GM20000 (cell line): Measurements from ENCODE around the gene SH3RF2.
A peak's percentile ranks its signal among the peaks of the same experiment; 100 is the strongest.

Experiments used
- DNase-seq: peaks from one replicate; pipeline ENCODE4 v3.0.0; 2012; ENCODE audit warnings: low spot score
- TF ChIP-seq, protein P1 (sequence below): IDR thresholded peaks from 2 replicates; pipeline ENCODE4 v1.5.1; 2012; ENCODE audit warnings: mild to moderate bottlenecking, control low read depth; ENCODE audit errors: extremely low read depth, missing control alignments

The SH3RF2 gene

DNA sequence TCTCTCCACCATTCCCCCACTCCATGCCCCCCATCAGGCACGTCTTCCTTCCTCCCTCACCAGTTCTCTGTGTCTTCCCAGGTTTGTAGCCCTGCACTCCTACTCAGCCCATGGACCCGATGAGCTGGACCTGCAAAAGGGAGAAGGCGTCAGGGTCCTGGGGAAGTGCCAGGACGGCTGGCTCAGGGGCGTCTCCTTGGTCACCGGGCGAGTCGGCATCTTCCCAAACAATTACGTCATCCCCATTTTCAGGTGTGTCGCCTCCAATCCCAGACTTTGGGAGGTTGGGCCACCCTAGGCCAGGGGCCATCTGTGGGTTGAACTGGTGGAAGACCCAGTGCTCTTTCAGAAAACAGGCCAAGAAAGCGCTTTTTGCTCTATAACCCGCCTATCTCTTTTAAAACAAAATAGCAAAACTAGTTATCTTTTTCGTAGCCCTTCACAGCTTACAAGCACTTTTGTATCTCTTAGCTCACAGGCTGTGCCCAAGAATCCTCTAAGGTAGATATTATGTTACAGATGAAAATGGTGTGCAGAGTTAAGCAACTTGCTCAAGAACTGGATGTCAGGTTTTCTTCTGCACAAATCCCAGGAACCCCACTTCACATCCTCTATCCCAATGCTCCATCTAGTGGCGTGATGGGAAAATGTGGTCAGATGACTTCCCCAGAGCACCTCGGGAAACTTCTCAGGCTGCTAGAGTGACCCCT is 112.8 kb downstream of the SH3RF2 start:
- TF ChIP-seq, protein P1, sequence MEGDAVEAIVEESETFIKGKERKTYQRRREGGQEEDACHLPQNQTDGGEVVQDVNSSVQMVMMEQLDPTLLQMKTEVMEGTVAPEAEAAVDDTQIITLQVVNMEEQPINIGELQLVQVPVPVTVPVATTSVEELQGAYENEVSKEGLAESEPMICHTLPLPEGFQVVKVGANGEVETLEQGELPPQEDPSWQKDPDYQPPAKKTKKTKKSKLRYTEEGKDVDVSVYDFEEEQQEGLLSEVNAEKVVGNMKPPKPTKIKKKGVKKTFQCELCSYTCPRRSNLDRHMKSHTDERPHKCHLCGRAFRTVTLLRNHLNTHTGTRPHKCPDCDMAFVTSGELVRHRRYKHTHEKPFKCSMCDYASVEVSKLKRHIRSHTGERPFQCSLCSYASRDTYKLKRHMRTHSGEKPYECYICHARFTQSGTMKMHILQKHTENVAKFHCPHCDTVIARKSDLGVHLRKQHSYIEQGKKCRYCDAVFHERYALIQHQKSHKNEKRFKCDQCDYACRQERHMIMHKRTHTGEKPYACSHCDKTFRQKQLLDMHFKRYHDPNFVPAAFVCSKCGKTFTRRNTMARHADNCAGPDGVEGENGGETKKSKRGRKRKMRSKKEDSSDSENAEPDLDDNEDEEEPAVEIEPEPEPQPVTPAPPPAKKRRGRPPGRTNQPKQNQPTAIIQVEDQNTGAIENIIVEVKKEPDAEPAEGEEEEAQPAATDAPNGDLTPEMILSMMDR, result no peak

DNA sequence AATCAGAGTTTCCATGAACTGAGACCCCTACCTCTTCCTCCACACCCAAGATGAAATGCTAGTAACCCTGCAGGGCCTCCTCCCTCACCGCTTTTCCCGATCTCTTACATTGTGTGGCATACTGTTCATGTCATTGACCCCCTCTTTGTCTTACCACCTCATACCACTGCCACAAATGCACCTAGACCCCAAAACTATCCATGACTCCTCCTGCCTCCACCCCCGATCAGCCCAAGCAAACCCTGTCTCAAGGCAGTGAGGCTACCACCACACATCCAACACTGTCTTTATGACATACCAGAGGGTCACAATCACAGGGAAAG is 113.3 kb downstream of the SH3RF2 start:
- no peak for DNase-seq
- TF ChIP-seq, protein P1, result no peak

More for the DNA sequence above, 112.8 kb downstream of the SH3RF2 start:
- peak; percentile 43 for DNase-seq

DNA sequence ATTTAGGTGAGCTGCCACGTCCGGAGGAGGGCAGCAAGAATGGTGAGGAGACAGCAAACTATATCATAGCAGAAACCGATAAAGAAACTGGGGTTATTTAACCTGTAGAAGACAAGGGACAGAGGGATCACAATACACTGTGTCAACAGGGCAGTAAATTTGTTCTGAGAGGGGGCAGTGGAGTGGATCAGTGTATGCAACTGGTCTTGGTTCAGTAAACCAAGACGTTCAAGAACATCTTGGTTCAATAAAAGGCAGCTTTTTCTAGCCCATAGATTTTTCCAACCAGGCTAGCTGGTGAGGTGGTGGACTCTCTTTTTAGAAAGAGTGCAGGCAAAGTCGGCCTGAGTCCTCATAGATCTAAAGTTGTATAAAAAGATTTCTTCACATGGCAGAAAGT is 113.7 kb downstream of the SH3RF2 start:
- no peak for DNase-seq
- TF ChIP-seq, protein P1, result no peak

DNA sequence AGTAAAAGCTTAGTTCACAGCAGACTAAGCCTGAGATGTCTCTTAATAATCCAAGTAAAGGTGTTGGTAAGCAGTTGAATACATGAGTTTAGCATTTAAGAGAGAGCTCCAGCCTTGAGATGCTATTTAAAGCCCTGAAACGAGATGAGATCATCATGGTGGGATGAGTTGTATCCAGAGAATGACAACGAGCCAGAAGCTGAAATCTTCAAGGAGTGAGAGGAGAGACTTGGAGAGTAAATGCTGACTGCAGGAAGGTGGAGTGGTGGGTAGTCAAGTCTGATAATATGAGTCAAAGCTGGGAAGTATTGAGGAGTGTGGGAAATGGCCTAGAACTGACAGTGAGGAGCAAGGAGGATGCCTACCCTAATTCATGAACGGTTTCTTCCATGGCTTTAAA is 115.3 kb downstream of the SH3RF2 start:
- no peak for DNase-seq
- TF ChIP-seq, protein P1, result no peak

DNA sequence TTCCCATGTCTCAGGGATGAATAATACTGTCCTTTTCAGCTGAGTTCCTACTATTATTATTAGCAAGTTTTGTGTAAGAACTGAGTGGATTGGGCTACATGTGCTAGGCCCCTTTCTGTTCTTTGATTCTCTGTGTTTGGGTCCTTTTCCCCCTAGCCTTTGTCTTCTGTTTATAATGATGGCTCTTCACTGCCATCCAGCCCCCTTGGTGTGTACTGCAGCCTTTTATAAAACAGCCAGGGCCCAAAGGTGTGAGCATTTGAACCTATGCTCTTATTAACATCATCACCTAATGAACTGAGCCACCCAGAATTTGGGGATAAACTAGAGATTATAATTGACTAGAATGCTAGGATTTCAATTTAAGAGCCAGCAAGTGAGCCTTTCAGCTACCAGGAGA is 116.4 kb downstream of the SH3RF2 start:
- TF ChIP-seq, protein P1, result peak; percentile 22
- no peak for DNase-seq

DNA sequence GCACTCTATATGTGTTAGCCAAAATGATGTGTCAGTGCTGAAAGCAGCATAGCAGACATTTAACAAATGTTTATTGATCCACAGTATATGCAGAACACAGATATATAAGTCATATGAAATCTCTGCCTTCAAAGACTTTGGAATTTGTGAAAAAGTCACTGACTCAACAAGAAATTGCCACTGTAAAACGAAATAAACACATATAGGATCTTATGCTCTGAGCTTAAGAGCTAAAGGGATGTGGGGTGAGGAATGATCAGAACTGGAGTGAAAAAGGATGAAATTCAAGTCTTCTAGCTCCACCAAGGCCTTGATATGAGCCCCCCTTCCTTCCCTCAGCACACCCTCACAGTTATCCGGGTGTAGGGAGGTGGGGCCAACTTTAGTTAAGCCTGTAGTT is 119.1 kb downstream of the SH3RF2 start:
- TF ChIP-seq, protein P1, result no peak
- no peak for DNase-seq

DNA sequence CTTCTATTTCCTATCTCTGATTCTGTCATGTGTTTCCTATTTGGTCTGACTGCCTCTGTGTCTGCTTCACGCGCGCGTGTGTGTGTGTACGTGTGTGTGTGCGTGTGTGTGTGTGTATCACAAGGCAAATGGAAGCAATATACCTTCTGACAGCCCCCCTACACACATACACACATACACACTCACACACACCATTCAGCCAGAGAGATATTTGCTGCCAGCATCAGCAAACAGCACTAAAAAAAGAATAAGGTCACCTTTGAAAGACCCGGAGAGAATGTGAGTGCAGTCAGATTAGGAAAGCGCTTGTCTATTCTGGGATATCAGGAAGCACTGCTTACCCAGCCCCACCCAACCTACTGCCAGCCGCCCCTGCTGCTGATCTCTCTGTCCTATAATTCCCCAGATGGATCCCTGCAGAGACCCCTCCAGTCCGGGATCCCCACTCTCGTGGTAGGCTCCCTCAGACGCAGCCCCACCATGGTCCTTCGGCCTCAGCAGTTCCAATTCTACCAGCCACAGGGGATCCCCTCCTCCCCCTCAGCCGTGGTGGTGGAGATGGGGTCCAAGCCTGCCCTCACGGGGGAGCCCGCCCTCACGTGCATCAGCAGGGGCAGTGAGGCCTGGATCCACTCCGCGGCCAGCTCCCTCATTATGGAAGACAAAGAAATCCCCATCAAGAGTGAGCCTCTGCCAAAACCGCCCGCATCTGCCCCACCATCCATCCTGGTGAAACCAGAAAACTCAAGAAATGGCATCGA is 123.3 kb downstream of the SH3RF2 start:
- TF ChIP-seq, protein P1, result no peak
- DNase-seq, result no peak
